SH-SY5Y (cell line): Measurements from ENCODE around the gene CCDC190.

ENCODE experiments used
- GATA2 ChIP-seq: IDR thresholded peaks from 2 replicates; pipeline ENCODE4 v1.6.1; 2011; ENCODE audit warnings: mild to moderate bottlenecking, low read depth, low read length
- GATA3 ChIP-seq: IDR thresholded peaks from 2 replicates; pipeline ENCODE4 v1.6.1; 2011; ENCODE audit warnings: low read depth, mild to moderate bottlenecking, low read length, moderate library complexity

DNA sequence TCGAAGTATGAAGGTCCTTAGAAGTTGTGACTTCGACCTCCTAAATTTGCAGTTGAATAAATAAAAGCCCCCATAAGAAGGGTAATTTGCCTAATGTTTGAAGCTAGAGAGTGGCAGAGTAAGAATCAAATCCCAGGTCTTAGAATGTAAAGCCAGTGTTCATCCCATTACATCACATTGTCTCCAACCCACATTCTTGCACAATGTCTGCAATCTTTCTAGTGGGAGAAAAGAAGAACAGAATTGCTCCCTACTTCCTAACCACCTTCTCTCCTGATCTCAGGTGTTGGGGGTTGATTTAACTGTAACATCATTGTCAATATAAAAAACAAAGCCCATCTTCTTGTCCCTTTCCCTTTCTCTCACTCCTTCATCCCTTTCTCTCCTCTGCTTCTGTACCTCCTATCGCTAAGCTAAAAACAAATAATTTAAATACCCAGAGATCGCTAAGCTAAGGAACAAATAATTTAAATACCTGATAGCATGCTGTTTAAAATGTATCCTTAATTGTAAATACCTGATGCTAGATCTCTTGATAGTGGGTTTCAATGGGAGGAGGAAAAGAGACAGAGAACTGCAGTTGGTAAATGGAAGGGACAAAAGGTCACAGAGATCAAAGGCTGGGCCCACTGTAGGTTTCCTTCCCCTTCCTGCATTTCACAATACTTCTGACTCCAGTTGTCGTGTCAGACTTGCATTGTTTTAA is 32.1 kb upstream of the CCDC190 start:
- no peak for TF ChIP-seq GATA2
- TF ChIP-seq GATA3, result no peak
